ENCODE results near the gene FBXW4.

FBXW4 gene

GRCh38 chr10:101650863-101651262 lies 44.1 kb downstream of the FBXW4 start:
- no peak overlapping the region for H3K4me3 ChIP-seq (ENCODE audit: low read depth, low read length)
- TF ChIP-seq, protein P1, sequence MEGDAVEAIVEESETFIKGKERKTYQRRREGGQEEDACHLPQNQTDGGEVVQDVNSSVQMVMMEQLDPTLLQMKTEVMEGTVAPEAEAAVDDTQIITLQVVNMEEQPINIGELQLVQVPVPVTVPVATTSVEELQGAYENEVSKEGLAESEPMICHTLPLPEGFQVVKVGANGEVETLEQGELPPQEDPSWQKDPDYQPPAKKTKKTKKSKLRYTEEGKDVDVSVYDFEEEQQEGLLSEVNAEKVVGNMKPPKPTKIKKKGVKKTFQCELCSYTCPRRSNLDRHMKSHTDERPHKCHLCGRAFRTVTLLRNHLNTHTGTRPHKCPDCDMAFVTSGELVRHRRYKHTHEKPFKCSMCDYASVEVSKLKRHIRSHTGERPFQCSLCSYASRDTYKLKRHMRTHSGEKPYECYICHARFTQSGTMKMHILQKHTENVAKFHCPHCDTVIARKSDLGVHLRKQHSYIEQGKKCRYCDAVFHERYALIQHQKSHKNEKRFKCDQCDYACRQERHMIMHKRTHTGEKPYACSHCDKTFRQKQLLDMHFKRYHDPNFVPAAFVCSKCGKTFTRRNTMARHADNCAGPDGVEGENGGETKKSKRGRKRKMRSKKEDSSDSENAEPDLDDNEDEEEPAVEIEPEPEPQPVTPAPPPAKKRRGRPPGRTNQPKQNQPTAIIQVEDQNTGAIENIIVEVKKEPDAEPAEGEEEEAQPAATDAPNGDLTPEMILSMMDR (IDR thresholded peaks at IDR 0.05; ENCODE audit: low read depth, low read length), result no peak

GRCh38 chr10:101649525-101650085 lies 45.4 kb downstream of the FBXW4 start:
- TF ChIP-seq, protein P1 (IDR thresholded peaks at IDR 0.05; ENCODE audit: low read depth, low read length), result no peak
- no peak overlapping the region for H3K4me3 ChIP-seq (ENCODE audit: low read depth, low read length)

DNA sequence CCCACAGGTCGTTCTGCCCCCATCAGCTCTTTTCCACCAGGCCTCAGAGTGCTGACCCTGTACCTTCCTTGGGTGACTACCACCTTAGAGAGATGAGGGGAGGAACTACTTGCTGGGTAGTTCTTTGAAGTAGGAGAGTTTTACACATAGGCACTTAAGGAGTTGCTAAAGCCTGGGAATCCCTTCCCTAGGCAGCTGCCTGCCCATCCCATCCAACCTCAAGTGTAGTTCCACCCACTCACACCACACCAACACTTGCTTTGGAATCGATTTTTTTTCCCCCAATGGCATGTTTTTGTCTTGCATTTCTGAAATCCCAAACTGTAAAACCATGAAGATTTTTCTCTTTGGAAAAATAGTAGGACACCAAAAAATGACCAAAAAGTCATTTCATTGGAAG lies 47.7 kb downstream of the FBXW4 start:
- H3K4me3 ChIP-seq (ENCODE audit: low read depth, low read length), result no peak overlapping the region
- TF ChIP-seq, protein P1 (IDR thresholded peaks at IDR 0.05; ENCODE audit: low read depth, low read length), result no peak

DNA sequence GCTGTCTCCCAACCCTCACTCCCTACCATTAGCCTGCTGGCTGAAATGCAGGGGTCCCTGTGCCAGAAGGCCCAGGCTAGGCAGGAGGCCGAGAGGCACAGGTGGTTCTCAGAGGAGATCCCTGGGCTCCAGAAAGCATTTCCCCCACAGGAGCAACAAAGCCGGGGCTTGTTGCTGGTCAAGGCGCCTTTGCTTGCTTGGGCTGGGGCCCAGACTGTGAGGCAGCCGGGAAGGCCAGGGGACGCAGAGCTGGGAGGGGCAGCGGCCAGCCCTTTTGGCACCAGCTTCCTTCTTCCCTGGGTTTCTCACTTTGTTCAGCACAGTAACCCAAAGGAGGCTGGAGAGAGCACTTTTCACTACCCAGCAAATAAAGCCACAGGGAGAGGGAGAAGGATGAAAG lies 48.6 kb downstream of the FBXW4 start:
- H3K4me3 ChIP-seq (ENCODE audit: low read depth, low read length), result no peak overlapping the region
- TF ChIP-seq, protein P1 (IDR thresholded peaks at IDR 0.05; ENCODE audit: low read depth, low read length), result no peak

DNA sequence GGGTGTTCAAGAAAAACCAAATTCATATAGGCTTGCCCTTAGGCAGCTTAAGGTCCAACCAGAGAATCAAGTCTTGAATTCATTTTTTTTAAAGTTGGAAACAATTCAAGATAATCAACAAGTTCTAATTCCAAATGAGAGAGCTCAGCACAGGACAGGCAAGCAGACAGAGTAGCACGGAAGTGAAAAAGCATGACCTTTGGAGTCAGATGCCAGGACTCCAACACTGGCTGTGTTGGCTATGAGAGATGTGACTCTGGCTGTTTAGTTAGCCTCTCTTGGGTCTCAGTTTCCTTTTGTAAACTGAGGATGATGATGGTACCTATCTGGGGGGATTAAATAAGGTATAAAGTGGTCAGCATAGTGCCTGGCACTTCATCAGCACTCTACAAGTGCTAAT lies 49.3 kb downstream of the FBXW4 start:
- H3K4me3 ChIP-seq (ENCODE audit: low read depth, low read length), result no peak overlapping the region
- TF ChIP-seq, protein P1 (IDR thresholded peaks at IDR 0.05; ENCODE audit: low read depth, low read length), result no peak

GRCh38 chr10:101644002-101644401 lies 51.0 kb downstream of the FBXW4 start:
- TF ChIP-seq, protein P1 (IDR thresholded peaks at IDR 0.05; ENCODE audit: low read depth, low read length), result no peak
- no peak overlapping the region for H3K4me3 ChIP-seq (ENCODE audit: low read depth, low read length)

DNA sequence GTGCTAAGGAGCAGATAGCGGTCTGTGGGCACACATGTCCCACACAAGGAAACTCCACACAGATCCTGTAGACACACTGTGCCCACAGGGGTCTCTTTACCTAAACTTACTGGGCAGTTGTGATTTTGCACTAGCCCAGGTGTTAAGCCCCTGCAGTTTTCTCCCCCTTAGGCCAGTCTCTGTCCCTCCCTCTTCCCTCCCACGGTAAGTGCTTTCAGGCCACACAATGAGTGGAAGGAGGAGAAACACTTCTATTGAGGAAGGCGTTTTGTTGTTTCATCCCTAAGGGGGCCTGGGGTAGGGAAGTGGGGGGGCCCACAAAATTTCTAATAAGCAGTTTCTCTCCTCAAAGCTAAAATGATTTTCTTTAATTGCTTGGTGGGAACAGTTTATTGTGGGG lies 51.4 kb downstream of the FBXW4 start:
- no peak overlapping the region for H3K4me3 ChIP-seq (ENCODE audit: low read depth, low read length)
- TF ChIP-seq, protein P1 (IDR thresholded peaks at IDR 0.05; ENCODE audit: low read depth, low read length), result no peak
